SK-N-SH treated with all-trans-retinoic acid at 6 μM for 48 hours (cell line): ENCODE data around the gene MYH15.

Experiments
- ATAC-seq: fragments of 200-7000 bp; cut with Tn5 transposase; 3 replicates; pipeline ENCODE4 v1.9.1; 2020; ENCODE audit warnings: mild to moderate bottlenecking, moderate library complexity
- ARNTL ChIP-seq: fragments of 450-650 bp; formaldehyde crosslinking; IDR thresholded peaks from 2 replicates; pipeline ENCODE4 v1.5.0; 2020; ENCODE audit warnings: low read depth, mild to moderate bottlenecking, moderate library complexity, borderline replicate concordance
- BACH2 ChIP-seq: fragments of 250-450 bp; sonication (Bioruptor Pico); IDR thresholded peaks from 2 replicates; pipeline ENCODE4 v1.9.0; 2021; ENCODE audit warnings: mild to moderate bottlenecking, borderline replicate concordance
- CREB5 ChIP-seq: fragments of 250-450 bp; sonication (Bioruptor Pico); IDR thresholded peaks from 2 replicates; pipeline ENCODE4 v1.5.1; 2020; ENCODE audit warnings: low read depth, mild to moderate bottlenecking, moderate library complexity
- CSRNP3 ChIP-seq: fragments of 250-450 bp; sonication (Bioruptor Pico); IDR thresholded peaks from 2 replicates; pipeline ENCODE4 v1.5.1; 2021; ENCODE audit warnings: mild to moderate bottlenecking, moderate library complexity
- ESRRG ChIP-seq: fragments of 250-450 bp; sonication (Bioruptor Pico); IDR thresholded peaks from 2 replicates; pipeline ENCODE4 v1.6.1; 2021; ENCODE audit warnings: mild to moderate bottlenecking
- ISL1 ChIP-seq: fragments of 250-450 bp; sonication (Bioruptor Pico); IDR thresholded peaks from 2 replicates; pipeline ENCODE4 v2.1.2; 2022; ENCODE audit warnings: mild to moderate bottlenecking, moderate library complexity
- OSR1 ChIP-seq: fragments of 250-450 bp; sonication (Bioruptor Pico); IDR thresholded peaks from 2 replicates; pipeline ENCODE4 v1.8.0; 2022; ENCODE audit warnings: moderate library complexity, mild to moderate bottlenecking, inconsistent platforms
- PATZ1 ChIP-seq: fragments of 250-450 bp; sonication (Bioruptor Pico); IDR thresholded peaks from 2 replicates; pipeline ENCODE4 v1.8.0; 2020; ENCODE audit warnings: mild to moderate bottlenecking, moderate library complexity, borderline replicate concordance
- POU6F1 ChIP-seq: fragments of 250-450 bp; sonication (Bioruptor Pico); IDR thresholded peaks from 2 replicates; pipeline ENCODE4 v1.8.0; 2021; ENCODE audit warnings: low read depth, mild to moderate bottlenecking, moderate library complexity, borderline replicate concordance
- SNAI2 ChIP-seq: fragments of 250-450 bp; sonication (Bioruptor Pico); IDR thresholded peaks from 2 replicates; pipeline ENCODE4 v1.5.0; 2020; ENCODE audit warnings: mild to moderate bottlenecking, moderate library complexity
- TCF4 ChIP-seq: fragments of 250-450 bp; sonication (Bioruptor Pico); IDR thresholded peaks from 2 replicates; pipeline ENCODE4 v1.8.0; 2021; ENCODE audit warnings: mild to moderate bottlenecking, moderate library complexity, borderline replicate concordance
- TOX ChIP-seq: fragments of 250-450 bp; sonication (Bioruptor Pico); IDR thresholded peaks from 2 replicates; pipeline ENCODE4 v1.8.0; 2021; ENCODE audit warnings: mild to moderate bottlenecking, moderate library complexity, borderline replicate concordance
- TSHZ2 ChIP-seq: fragments of 250-450 bp; sonication (Bioruptor Pico); IDR thresholded peaks from 2 replicates; pipeline ENCODE4 v1.5.0; 2020; ENCODE audit warnings: mild to moderate bottlenecking, moderate library complexity
- ZC3H10 ChIP-seq: fragments of 250-450 bp; sonication (Bioruptor Pico); IDR thresholded peaks from 2 replicates; pipeline ENCODE4 v1.5.1; 2021; ENCODE audit warnings: mild to moderate bottlenecking, moderate library complexity
- ZFP3 ChIP-seq: fragments of 250-450 bp; sonication (Bioruptor Pico); IDR thresholded peaks from 2 replicates; pipeline ENCODE4 v1.5.0; 2020; ENCODE audit warnings: mild to moderate bottlenecking, moderate library complexity
- ZFP30 ChIP-seq: fragments of 450-650 bp; formaldehyde crosslinking; IDR thresholded peaks from 2 replicates; pipeline ENCODE4 v1.5.0; 2022; ENCODE audit warnings: mild to moderate bottlenecking, moderate library complexity
- ZNF565 ChIP-seq: fragments of 450-650 bp; formaldehyde crosslinking; conservative IDR thresholded peaks from 2 replicates; pipeline ENCODE4 v1.5.0; 2020; ENCODE audit warnings: low read depth, mild to moderate bottlenecking, moderate library complexity
- ZNF70 ChIP-seq: fragments of 450-650 bp; formaldehyde crosslinking; IDR thresholded peaks from 2 replicates; pipeline ENCODE4 v1.5.0; 2020; ENCODE audit warnings: mild to moderate bottlenecking, moderate library complexity
- ZNF8 ChIP-seq: fragments of 450-650 bp; formaldehyde crosslinking; IDR thresholded peaks from 2 replicates; pipeline ENCODE4 v1.5.0; 2020; ENCODE audit warnings: mild to moderate bottlenecking, moderate library complexity

The MYH15 gene

GRCh38 chr3:108416111-108416869, 94.1 kb downstream of the MYH15 start:
- no peak for TF ChIP-seq ZNF8 (CRISPR knock-in tag)
- TF ChIP-seq TOX: no peak
- TF ChIP-seq ZFP30 (CRISPR knock-in tag): no peak
- no peak for TF ChIP-seq ISL1 (CRISPR knock-in tag)
- TF ChIP-seq ZNF565 (CRISPR knock-in tag): no peak
- TF ChIP-seq SNAI2 (CRISPR knock-in tag): no peak
- TF ChIP-seq ESRRG (CRISPR knock-in tag): no peak
- no peak for TF ChIP-seq POU6F1 (CRISPR knock-in tag)
- no peak for TF ChIP-seq PATZ1 (CRISPR knock-in tag)
- TF ChIP-seq TSHZ2 (CRISPR knock-in tag): no peak
- no peak for TF ChIP-seq CREB5 (CRISPR knock-in tag)
- TF ChIP-seq TCF4 (CRISPR knock-in tag): no peak
- TF ChIP-seq ZFP3 (CRISPR knock-in tag): no peak
- TF ChIP-seq ARNTL (CRISPR knock-in tag): no peak
- no peak for TF ChIP-seq ZNF70
- no peak for TF ChIP-seq ZC3H10 (CRISPR knock-in tag)
- no peak for ATAC-seq

GRCh38 chr3:108415661-108416060, 94.7 kb downstream of the MYH15 start:
- TF ChIP-seq TCF4 (CRISPR knock-in tag) (no peak), ARNTL (CRISPR knock-in tag) (no peak), CREB5 (CRISPR knock-in tag) (no peak), SNAI2 (CRISPR knock-in tag) (no peak), ZFP30 (CRISPR knock-in tag) (no peak), CSRNP3 (CRISPR knock-in tag) (no peak), ZNF70 (no peak), BACH2 (CRISPR knock-in tag) (no peak)
- peak; percentile 27; the same call in 1 of the 3 replicates for ATAC-seq

GRCh38 chr3:108414007-108414406, 96.4 kb downstream of the MYH15 start:
- no peak for ATAC-seq
- TF ChIP-seq PATZ1 (CRISPR knock-in tag) (no peak), CREB5 (CRISPR knock-in tag) (no peak), POU6F1 (CRISPR knock-in tag) (no peak), ZC3H10 (CRISPR knock-in tag) (no peak), OSR1 (CRISPR knock-in tag) (no peak)
